Measurements from ENCODE around the gene GPR12. TPM values are rescaled to one million over a fixed set of nuclear protein-coding genes. Genes with fewer than 3 reads are reported as not detected.

GPR12 gene
- total and polyA plus RNA-seq, 2 donors (not counting 3 experiments of a cell fraction or from before 2014, with no cell fraction given) = not detected

DNA sequence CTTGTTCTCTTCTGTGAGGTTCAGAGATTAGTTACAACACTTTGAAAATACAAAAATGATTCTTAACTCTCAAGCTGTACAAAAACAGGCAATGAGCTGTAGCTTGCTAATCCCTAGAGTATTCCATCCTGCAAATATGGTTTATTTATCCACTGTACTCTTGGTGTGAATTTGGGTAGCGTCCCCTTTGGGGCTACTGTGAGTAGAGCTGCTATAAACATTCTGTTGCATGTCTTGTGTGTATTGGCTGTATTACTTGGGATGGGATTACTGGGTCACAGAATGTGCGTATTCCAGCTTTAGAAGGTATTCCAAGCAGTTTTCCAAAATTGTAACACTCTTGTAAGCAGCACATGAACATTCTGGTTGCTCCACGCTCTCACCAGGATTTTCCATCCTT, 33.5 kb downstream of the GPR12 start:
- H3K27me3 ChIP-seq (ENCODE audit: control insufficient read depth in 2 of 2, insufficient read depth in 2 of 2, low read length in 2 of 2) = no peaks in the 10 kb centered on the region
- no peak overlapping the region for H3K4me2 ChIP-seq (ENCODE audit: insufficient read depth, low read length)
- no peaks in the 10 kb centered on the region for H3K36me3 ChIP-seq (ENCODE audit: control insufficient read depth in 2 of 2, extremely low read depth in 1 of 2, insufficient read depth in 2 of 2, low read length in 2 of 2)
- dilution Hi-C loops (cut with MboI; ENCODE audit: extremely low pct_ligation_motif_present, low sequenced_read_pairs) (no loop called here), intact Hi-C loops (cut with micrococcal nuclease) (no loop called here)
- H3K79me2 ChIP-seq (ENCODE audit: control insufficient read depth, insufficient read depth, low read length) = no peaks in the 10 kb centered on the region
- H4K20me1 ChIP-seq (replicated peaks; ENCODE audit: control insufficient read depth, extremely low read depth, insufficient read depth, low read length) = no peaks in the 10 kb centered on the region
- no peak overlapping the region for H3K27ac ChIP-seq (ENCODE audit: insufficient read depth, low read depth, low read length)
- DNase-seq (ENCODE audit: low read depth, low spot score) = no peak
- H3K9ac ChIP-seq (replicated peaks; ENCODE audit: extremely low read depth, insufficient read depth, low read length) = no peak overlapping the region
- H3K4me3 ChIP-seq (replicated peaks in 1 of 3; ENCODE audit: insufficient read depth in 1 of 3, low read depth in 1 of 3, low read length in 3 of 3) = no peak overlapping the region
- no TSS peak for BruUV-seq (replicated peaks)
- no peak overlapping the region for H2AFZ ChIP-seq (ENCODE audit: low read depth, low read length)
- H3K9me3 ChIP-seq (replicated peaks; ENCODE audit: control insufficient read depth, insufficient read depth, low read length) = no peaks in the 10 kb centered on the region
- H3K4me1 ChIP-seq (ENCODE audit: control insufficient read depth, extremely low read depth, insufficient read depth, low read length) = no peaks in the 10 kb centered on the region
- H3K9me1 ChIP-seq (replicated peaks; ENCODE audit: control insufficient read depth, extremely low read depth, insufficient read depth, low read length) = no peaks in the 10 kb centered on the region
- POLR2A ChIA-PET = no interaction called here
- TF ChIP-seq JUN (IDR thresholded peaks at IDR 0.05; ENCODE audit: borderline replicate concordance, insufficient read depth, insufficient read length, low read depth) (no peak), MYC (IDR thresholded peaks at IDR 0.05; ENCODE audit: low read depth, low read length) (no peak), POLR2AphosphoS5 (IDR thresholded peaks at IDR 0.05; ENCODE audit: insufficient read depth, low read depth, low read length) (no peak), EZH2 (IDR thresholded peaks at IDR 0.05; ENCODE audit: borderline replicate concordance, low read depth, low read length, severe bottlenecking) (no peak), GATA2 (IDR thresholded peaks at IDR 0.05; ENCODE audit: insufficient read depth, insufficient read length, low read depth, low read length) (no peak), POLR2A (IDR thresholded peaks at IDR 0.05; ENCODE audit: low read depth, low read length) (no peak), FOS (IDR thresholded peaks at IDR 0.05; ENCODE audit: borderline replicate concordance, insufficient read depth, low read length) (no peak)
- TF ChIP-seq, protein P1, sequence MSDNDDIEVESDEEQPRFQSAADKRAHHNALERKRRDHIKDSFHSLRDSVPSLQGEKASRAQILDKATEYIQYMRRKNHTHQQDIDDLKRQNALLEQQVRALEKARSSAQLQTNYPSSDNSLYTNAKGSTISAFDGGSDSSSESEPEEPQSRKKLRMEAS (IDR thresholded peaks at IDR 0.05; ENCODE audit: insufficient read depth, insufficient read length) = no peak
- TF ChIP-seq, protein P2, sequence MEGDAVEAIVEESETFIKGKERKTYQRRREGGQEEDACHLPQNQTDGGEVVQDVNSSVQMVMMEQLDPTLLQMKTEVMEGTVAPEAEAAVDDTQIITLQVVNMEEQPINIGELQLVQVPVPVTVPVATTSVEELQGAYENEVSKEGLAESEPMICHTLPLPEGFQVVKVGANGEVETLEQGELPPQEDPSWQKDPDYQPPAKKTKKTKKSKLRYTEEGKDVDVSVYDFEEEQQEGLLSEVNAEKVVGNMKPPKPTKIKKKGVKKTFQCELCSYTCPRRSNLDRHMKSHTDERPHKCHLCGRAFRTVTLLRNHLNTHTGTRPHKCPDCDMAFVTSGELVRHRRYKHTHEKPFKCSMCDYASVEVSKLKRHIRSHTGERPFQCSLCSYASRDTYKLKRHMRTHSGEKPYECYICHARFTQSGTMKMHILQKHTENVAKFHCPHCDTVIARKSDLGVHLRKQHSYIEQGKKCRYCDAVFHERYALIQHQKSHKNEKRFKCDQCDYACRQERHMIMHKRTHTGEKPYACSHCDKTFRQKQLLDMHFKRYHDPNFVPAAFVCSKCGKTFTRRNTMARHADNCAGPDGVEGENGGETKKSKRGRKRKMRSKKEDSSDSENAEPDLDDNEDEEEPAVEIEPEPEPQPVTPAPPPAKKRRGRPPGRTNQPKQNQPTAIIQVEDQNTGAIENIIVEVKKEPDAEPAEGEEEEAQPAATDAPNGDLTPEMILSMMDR (IDR thresholded peaks at IDR 0.05; ENCODE audit: extremely low read depth in 1 of 2, insufficient read depth in 1 of 2, low read depth in 1 of 2, low read length in 2 of 2) = no peak
- CTCF ChIA-PET = no interaction called here
- no peak for FAIRE-seq
